K562 (cell line): ENCODE measurements around the gene CRTC3. TPM values are rescaled to one million over a fixed set of nuclear protein-coding genes. Genes with fewer than 3 reads are reported as not detected.

Source experiments
- ATAC-seq: fragments of 200-7000 bp; cut with Tn5 transposase; 3 replicates; pipeline ENCODE4 v1.9.1; 2020; ENCODE audit warnings: moderate library complexity
- BruUV-seq: library from RNA; stranded (reverse); fragments of 400-500 nt; replicated peaks from 2 replicates; lab custom pipeline; 2021; lab: Mats Ljungman, UMichigan
- CTCF ChIA-PET: fragments of 300-600 bp; formaldehyde crosslinking; extraction: SDS; loops from one replicate; lab custom pipeline; 2021; ENCODE audit warnings: low intra/inter-chr PET ratio; lab: Yijun Ruan, JAX
- POLR2A ChIA-PET: fragments of 300-600, 350-650 bp; sonication (Branson Sonifier 250); formaldehyde crosslinking; extraction: SDS; loops from one replicate; lab custom pipeline; 2021; ENCODE audit warnings: antibody characterized with exemption, inconsistent platforms; lab: Yijun Ruan, JAX
- DNase-seq, 4 experiments: peaks; one replicate each; pipeline versions ENCODE4 v3.0.0 to v3.0.0-alpha.2; 2011 to 2018; ENCODE audit warnings: low spot score in 3 of 4, mixed read lengths in 3 of 4; ENCODE audit errors: extremely low read depth in 1 of 4
- FAIRE-seq: peaks from 2 replicates; lab custom pipeline; 2011; peaks lifted over from hg19 to GRCh38; lab: Jason Lieb, UNC
- H2AFZ ChIP-seq: 2 replicates; pipeline ENCODE4 v1.6.0; 2011; ENCODE audit warnings: low read depth, low read length, control low read depth, inconsistent platforms
- H3K27ac ChIP-seq: fragments of 200-600 bp; 3 replicates; pipeline ENCODE4 v1.8.0; 2011; ENCODE audit warnings: low read depth, mild to moderate bottlenecking, control low read depth, inconsistent platforms, low read length, moderate library complexity, mixed read lengths; ENCODE audit errors: extremely low read depth
- H3K27me3 ChIP-seq, 2 experiments: fragments of 300-600 bp in 1 of 2; 2 replicates in 1 of 2; 3 replicates in 1 of 2; pipeline versions ENCODE4 v1.6.0 to v1.8.0; 2011; ENCODE audit warnings: inconsistent platforms in 2 of 2, low read length in 2 of 2, mild to moderate bottlenecking in 1 of 2, mixed read lengths in 1 of 2, moderate library complexity in 1 of 2; ENCODE audit not compliant: control insufficient read depth in 2 of 2, insufficient read depth in 2 of 2
- H3K36me3 ChIP-seq: fragments of 300-600 bp; 3 replicates; pipeline ENCODE4 v1.8.0; 2011; ENCODE audit warnings: mild to moderate bottlenecking, low read length, inconsistent platforms; ENCODE audit not compliant: control insufficient read depth, insufficient read depth
- H3K4me1 ChIP-seq, 2 experiments: fragments of 200-600 bp in 1 of 2; replicated peaks in 1 of 2; 2 replicates in 1 of 2; 3 replicates in 1 of 2; pipeline versions ENCODE4 v1.5.1 to v1.8.0; 2011; ENCODE audit warnings: inconsistent platforms in 2 of 2, low read length in 2 of 2, mild to moderate bottlenecking in 1 of 2, mixed read lengths in 1 of 2, moderate library complexity in 1 of 2; ENCODE audit not compliant: control insufficient read depth in 2 of 2, insufficient read depth in 2 of 2
- H3K4me2 ChIP-seq: 2 replicates; pipeline ENCODE4 v1.6.1; 2011; ENCODE audit warnings: low read length, control low read depth, inconsistent platforms, mixed read lengths; ENCODE audit not compliant: insufficient read depth
- H3K4me3 ChIP-seq: fragments of 200-600 bp; sonication (generic), shearing (Covaris generic); 2 replicates; pipeline ENCODE4 v1.5.1; 2016; ENCODE audit warnings: control low read depth, inconsistent platforms
- H3K79me2 ChIP-seq: fragments of 200-600 bp; 3 replicates; pipeline ENCODE4 v1.8.0; 2011; ENCODE audit warnings: low read length, inconsistent platforms; ENCODE audit not compliant: control insufficient read depth, insufficient read depth
- H3K9ac ChIP-seq, 2 experiments: 2 replicates each; pipeline versions ENCODE4 v1.6.0 to v1.6.1; 2011; ENCODE audit warnings: low read depth in 2 of 2, low read length in 2 of 2, control low read depth in 1 of 2, inconsistent platforms in 1 of 2, mild to moderate bottlenecking in 1 of 2, mixed read lengths in 1 of 2; ENCODE audit not compliant: insufficient read depth in 1 of 2
- H3K9me1 ChIP-seq: one replicate; pipeline ENCODE4 v1.6.0; 2011; ENCODE audit warnings: inconsistent platforms, mild to moderate bottlenecking, low read length, moderate library complexity; ENCODE audit not compliant: control insufficient read depth, insufficient read depth
- H3K9me3 ChIP-seq: replicated peaks from 2 replicates; pipeline ENCODE4 v1.5.1; 2011; ENCODE audit warnings: low read depth, low read length, inconsistent platforms; ENCODE audit not compliant: control insufficient read depth, insufficient read depth
- H4K20me1 ChIP-seq: replicated peaks from 2 replicates; pipeline ENCODE4 v1.6.1; 2011; ENCODE audit warnings: low read length, inconsistent platforms, mixed read lengths; ENCODE audit not compliant: control insufficient read depth, insufficient read depth
- BCOR ChIP-seq: fragments of 450-650 bp; IDR thresholded peaks from 2 replicates; pipeline ENCODE4 v1.6.1; 2016
- CXXC5 ChIP-seq: fragments of 250-450 bp; sonication (Bioruptor Pico); IDR thresholded peaks from 2 replicates; pipeline ENCODE4 v1.8.0; 2022; ENCODE audit warnings: inconsistent platforms, mild to moderate bottlenecking, moderate library complexity
- E2F3 ChIP-seq: fragments of 250-450 bp; sonication (Bioruptor Pico); IDR thresholded peaks from 2 replicates; pipeline ENCODE4 v1.4.0; 2020; ENCODE audit warnings: mild to moderate bottlenecking
- HCFC1 ChIP-seq: IDR thresholded peaks from 2 replicates; pipeline ENCODE4 v1.6.1; 2012; ENCODE audit warnings: low read depth, low read length, improper control_type of control experiment
- HDAC1 ChIP-seq, 2 experiments: fragments of 450-650 bp; IDR thresholded peaks; 2 replicates each; pipeline ENCODE4 v1.6.1; 2016 to 2017; ENCODE audit warnings: inconsistent platforms in 1 of 2, mild to moderate bottlenecking in 1 of 2, moderate library complexity in 1 of 2
- HEY1 ChIP-seq: fragments of 250-450 bp; sonication (Bioruptor Pico); IDR thresholded peaks from 2 replicates; pipeline ENCODE4 v1.5.0; 2020; ENCODE audit warnings: mild to moderate bottlenecking, moderate library complexity, borderline replicate concordance
- KAT8 ChIP-seq: fragments of 450-650 bp; IDR thresholded peaks from 2 replicates; pipeline ENCODE4 v1.6.1; 2016; ENCODE audit warnings: low read depth, mild to moderate bottlenecking
- MCM2 ChIP-seq: fragments of 450-650 bp; IDR thresholded peaks from 2 replicates; pipeline ENCODE4 v1.6.1; 2017; ENCODE audit warnings: low read depth, mild to moderate bottlenecking
- POLR2AphosphoS5 ChIP-seq: IDR thresholded peaks from 2 replicates; pipeline ENCODE4 v1.6.1; 2011; ENCODE audit warnings: mild to moderate bottlenecking, low read depth, low read length, moderate library complexity; ENCODE audit not compliant: control insufficient read depth, insufficient read depth
- SPI1 ChIP-seq: IDR thresholded peaks from 2 replicates; pipeline ENCODE4 v1.6.1; 2011; ENCODE audit warnings: low read depth, low read length, control low read depth, borderline replicate concordance
- TRIM24 ChIP-seq, 2 experiments: fragments of 450-650 bp; IDR thresholded peaks; 2 replicates each; pipeline ENCODE4 v1.6.1; 2016
- ZNF253 ChIP-seq: fragments of 250-450 bp; sonication (Bioruptor Pico); conservative IDR thresholded peaks from 2 replicates; pipeline ENCODE4 v1.6.1; 2021; ENCODE audit warnings: mild to moderate bottlenecking
- ZNF436 ChIP-seq: fragments of 250-450, 450-650 bp; sonication (Bioruptor Pico); formaldehyde crosslinking; IDR thresholded peaks from 2 replicates; pipeline ENCODE4 v1.7.0; 2020; ENCODE audit warnings: mild to moderate bottlenecking
- WGBS: fragments of 100-300 bp; shearing (Covaris generic); methylation state at CpG from one replicate; pipeline ENCODE4 v1.1.6; 2016; ENCODE audit warnings: low coverage, mixed read lengths; ENCODE audit not compliant: insufficient coverage; ENCODE audit errors: missing lambda C conversion rate; 5-methylcytosine and 5-hydroxymethylcytosine counted together
- in situ Hi-C: fragments of 300-500 bp; cut with MboI; formaldehyde crosslinking; loops from 4 replicates; pipeline ENCODE4 v1.15.0; 2018; ENCODE audit warnings: inconsistent platforms, mixed read lengths
- intact Hi-C: fragments of 100-400 bp; cut with micrococcal nuclease; formaldehyde crosslinking; loops from 2 replicates; pipeline ENCODE4 v1.14.2; 2022
- polyA plus RNA-seq, 8 experiments: library from polyadenylated mRNA; depleted of rRNA in 4 of 8; stranded (reverse) in 5 of 8; unstranded in 3 of 8; fragments of >200 nt; fragmentation: Nextera tagmentation in 2 of 8; fragmentation: Illumina TruSeq in 1 of 8; extraction: Ambion mirVana in 2 of 8; extraction: Trizol in 1 of 8; gene quantifications; 2 replicates each; pipeline versions ENCODE4 v1.2.1 to v1.2.3, GENCODE V29; 2011 to 2014; ENCODE audit warnings: inconsistent platforms in 1 of 8, missing spikeins in 1 of 8
- total RNA-seq, 7 experiments: library from RNA; depleted of rRNA in 6 of 7; stranded (reverse); fragments of >200 nt in 6 of 7; fragmentation: Illumina TruSeq in 2 of 7; extraction: Trizol in 2 of 7; gene quantifications; 2 replicates each; pipeline versions ENCODE4 v1.2.1 to v1.2.3, GENCODE V29; 2011 to 2021; ENCODE audit warnings: low replicate concordance in 1 of 7
- TF ChIP-seq, protein P1 (sequence below): fragments of 450-650 bp; IDR thresholded peaks from 2 replicates; pipeline ENCODE4 v1.7.0; 2016; ENCODE audit warnings: borderline replicate concordance

Gene CRTC3
- total and polyA plus RNA-seq, 9 of the 15 experiments (the other 6 are each of a cell fraction or from before 2014, with no cell fraction given) = 1.2 to 19.0 (median 11.6) TPM

DNA sequence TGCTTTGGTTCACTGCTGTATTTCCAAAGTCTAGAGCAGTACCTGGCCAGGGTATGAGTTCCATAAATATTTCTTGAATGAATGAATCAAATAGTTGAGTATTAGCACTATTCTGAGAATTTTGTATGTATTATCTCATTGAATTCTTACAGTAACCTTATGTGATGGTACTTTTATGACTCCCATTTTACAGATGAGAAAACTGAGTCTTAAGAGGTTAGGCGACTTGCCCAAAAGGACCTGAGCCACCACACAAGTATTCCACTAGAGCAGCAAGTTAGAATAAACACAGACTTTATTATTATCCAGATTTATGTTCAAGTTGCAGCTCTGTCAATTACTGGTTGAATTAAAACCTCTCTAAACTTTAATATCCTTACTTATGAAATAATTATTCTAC, 29.4 kb downstream of the CRTC3 start:
- no peak for DNase-seq
- TF ChIP-seq MCM2 = no peak
- TF ChIP-seq ZNF253 (CRISPR knock-in tag) = no peak
- TF ChIP-seq HEY1 (CRISPR knock-in tag) = no peak
- TF ChIP-seq ZNF436 (CRISPR knock-in tag) = no peak
- no peak for TF ChIP-seq HDAC1 (IDR thresholded peaks at IDR 0.05)
- no peak for TF ChIP-seq SPI1
- no peak for TF ChIP-seq HCFC1
- TF ChIP-seq, protein P1, sequence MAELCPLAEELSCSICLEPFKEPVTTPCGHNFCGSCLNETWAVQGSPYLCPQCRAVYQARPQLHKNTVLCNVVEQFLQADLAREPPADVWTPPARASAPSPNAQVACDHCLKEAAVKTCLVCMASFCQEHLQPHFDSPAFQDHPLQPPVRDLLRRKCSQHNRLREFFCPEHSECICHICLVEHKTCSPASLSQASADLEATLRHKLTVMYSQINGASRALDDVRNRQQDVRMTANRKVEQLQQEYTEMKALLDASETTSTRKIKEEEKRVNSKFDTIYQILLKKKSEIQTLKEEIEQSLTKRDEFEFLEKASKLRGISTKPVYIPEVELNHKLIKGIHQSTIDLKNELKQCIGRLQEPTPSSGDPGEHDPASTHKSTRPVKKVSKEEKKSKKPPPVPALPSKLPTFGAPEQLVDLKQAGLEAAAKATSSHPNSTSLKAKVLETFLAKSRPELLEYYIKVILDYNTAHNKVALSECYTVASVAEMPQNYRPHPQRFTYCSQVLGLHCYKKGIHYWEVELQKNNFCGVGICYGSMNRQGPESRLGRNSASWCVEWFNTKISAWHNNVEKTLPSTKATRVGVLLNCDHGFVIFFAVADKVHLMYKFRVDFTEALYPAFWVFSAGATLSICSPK = no peak
- TF ChIP-seq TRIM24 (IDR thresholded peaks at IDR 0.05) = no peak
- TF ChIP-seq POLR2AphosphoS5 = no peak
- TF ChIP-seq CXXC5 (CRISPR knock-in tag) = no peak
- no peak for TF ChIP-seq E2F3 (CRISPR knock-in tag)
- peak; percentile 69 for TF ChIP-seq BCOR
- TF ChIP-seq KAT8 = no peak

More for the DNA sequence above, 29.4 kb downstream of the CRTC3 start:
- ATAC-seq (no peak), FAIRE-seq (no peak)
- Histone ChIP-seq H3K9me3 (no peaks in the 10 kb centered on the region), H4K20me1 (no peaks in the 10 kb centered on the region; the same call in none of the 2 replicates), H3K9ac (no peak overlapping the region), H3K27ac (no peak overlapping the region), H3K9me1 (no peaks in the 10 kb centered on the region), H3K4me3 (no peak overlapping the region), H2AFZ (no peak overlapping the region), H3K27me3 (no peaks in the 10 kb centered on the region), H3K4me2 (no peak overlapping the region), H3K36me3 (no peaks in the 10 kb centered on the region), H3K79me2 (peaks cover 6% of the 10 kb centered on the region; the same call in 2 of the 3 replicates), H3K4me1 (peaks cover 19 to 22% of the 10 kb centered on the region in 2 experiments)
- no TSS peak for BruUV-seq
- in situ Hi-C loops = no loop called here
- WGBS = 50% methylated on average over 1 of the region's 1 CpG
- intact Hi-C loops = no loop called here
- ChIA-PET CTCF (no interaction called here), POLR2A (no interaction called here)
